Osteoblast (primary cell): ENCODE data around the gene JAZF1. TPM values are rescaled to one million over a fixed set of nuclear protein-coding genes. Genes with fewer than 3 reads are reported as not detected.

Experiments used
- DNase-seq: peaks from one replicate; pipeline ENCODE4 v3.0.0; 2011; ENCODE audit warnings: low spot score, mixed read lengths; ENCODE audit not compliant: insufficient read length; ENCODE audit errors: missing footprints
- H2AFZ ChIP-seq: 2 replicates; pipeline ENCODE4 v1.6.0; 2011; ENCODE audit warnings: mild to moderate bottlenecking, low read length
- H3K27ac ChIP-seq: 2 replicates; pipeline ENCODE4 v1.5.1; 2011; ENCODE audit warnings: mild to moderate bottlenecking, low read depth, low read length, moderate library complexity
- H3K27me3 ChIP-seq: 2 replicates; pipeline ENCODE4 v1.6.0; 2012; ENCODE audit warnings: mild to moderate bottlenecking, control low read depth, inconsistent platforms, low read length, moderate library complexity; ENCODE audit not compliant: insufficient read depth
- H3K36me3 ChIP-seq: 2 replicates; pipeline ENCODE4 v1.5.1; 2011; ENCODE audit warnings: mild to moderate bottlenecking, low read length, control low read depth, moderate library complexity; ENCODE audit not compliant: insufficient read depth
- H3K4me1 ChIP-seq: 2 replicates; pipeline ENCODE4 v1.5.1; 2011; ENCODE audit warnings: mild to moderate bottlenecking, low read length, control low read depth, moderate library complexity; ENCODE audit not compliant: insufficient read depth
- H3K4me2 ChIP-seq: 2 replicates; pipeline ENCODE4 v1.6.0; 2011; ENCODE audit warnings: mild to moderate bottlenecking, low read length; ENCODE audit not compliant: insufficient read depth
- H3K4me3 ChIP-seq: fragments of 200-600 bp; sonication (generic); 3 replicates; pipeline ENCODE4 v1.5.1; 2012; ENCODE audit warnings: mild to moderate bottlenecking, low read length, inconsistent platforms; ENCODE audit not compliant: insufficient read depth
- H3K79me2 ChIP-seq: 2 replicates; pipeline ENCODE4 v1.6.0; 2012; ENCODE audit warnings: mild to moderate bottlenecking, low read length, control low read depth, inconsistent platforms; ENCODE audit not compliant: insufficient read depth
- H3K9me3 ChIP-seq: 2 replicates; pipeline ENCODE4 v1.5.1; 2011; ENCODE audit warnings: low read depth, low read length, control low read depth
- H4K20me1 ChIP-seq: 2 replicates; pipeline ENCODE4 v1.6.0; 2012; ENCODE audit warnings: mild to moderate bottlenecking, low read length, control low read depth; ENCODE audit not compliant: insufficient read depth
- total RNA-seq: library from RNA; depleted of rRNA; stranded (reverse); fragments of >200 nt; gene quantifications from 2 replicates; pipeline ENCODE4 v1.2.3, GENCODE V29; 2012
- TF ChIP-seq, protein P1 (sequence below): IDR thresholded peaks from 2 replicates; pipeline ENCODE4 v1.5.1; 2011; ENCODE audit warnings: mild to moderate bottlenecking, low read depth, low read length, moderate library complexity; ENCODE audit errors: extremely low read depth

JAZF1 gene
- total RNA-seq, 1 donor: 15.9 TPM

DNA sequence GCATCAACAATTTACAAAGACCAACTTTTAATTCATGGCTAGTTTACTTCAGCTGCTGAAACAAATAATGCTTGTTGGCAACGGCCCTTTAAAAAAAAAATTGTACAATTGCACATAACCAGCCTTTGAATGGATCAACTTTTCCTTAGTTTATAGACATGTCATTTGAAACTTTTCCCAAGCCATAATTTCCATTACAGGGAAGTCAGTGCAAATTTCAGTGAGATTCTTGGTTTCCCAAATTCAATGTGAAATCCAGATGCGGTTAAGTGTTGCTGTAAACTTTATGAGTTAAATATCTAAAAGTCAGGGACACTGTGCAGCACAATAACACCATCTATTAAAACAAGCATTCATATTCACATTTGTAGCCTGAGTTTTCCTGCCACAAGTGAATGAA lies 182.2 kb downstream of the JAZF1 start:
- H3K79me2 ChIP-seq: peaks cover 12% of the 10 kb centered on the region
- TF ChIP-seq, protein P1, sequence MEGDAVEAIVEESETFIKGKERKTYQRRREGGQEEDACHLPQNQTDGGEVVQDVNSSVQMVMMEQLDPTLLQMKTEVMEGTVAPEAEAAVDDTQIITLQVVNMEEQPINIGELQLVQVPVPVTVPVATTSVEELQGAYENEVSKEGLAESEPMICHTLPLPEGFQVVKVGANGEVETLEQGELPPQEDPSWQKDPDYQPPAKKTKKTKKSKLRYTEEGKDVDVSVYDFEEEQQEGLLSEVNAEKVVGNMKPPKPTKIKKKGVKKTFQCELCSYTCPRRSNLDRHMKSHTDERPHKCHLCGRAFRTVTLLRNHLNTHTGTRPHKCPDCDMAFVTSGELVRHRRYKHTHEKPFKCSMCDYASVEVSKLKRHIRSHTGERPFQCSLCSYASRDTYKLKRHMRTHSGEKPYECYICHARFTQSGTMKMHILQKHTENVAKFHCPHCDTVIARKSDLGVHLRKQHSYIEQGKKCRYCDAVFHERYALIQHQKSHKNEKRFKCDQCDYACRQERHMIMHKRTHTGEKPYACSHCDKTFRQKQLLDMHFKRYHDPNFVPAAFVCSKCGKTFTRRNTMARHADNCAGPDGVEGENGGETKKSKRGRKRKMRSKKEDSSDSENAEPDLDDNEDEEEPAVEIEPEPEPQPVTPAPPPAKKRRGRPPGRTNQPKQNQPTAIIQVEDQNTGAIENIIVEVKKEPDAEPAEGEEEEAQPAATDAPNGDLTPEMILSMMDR: no peak
- H3K9me3 ChIP-seq: no peaks in the 10 kb centered on the region
- peaks cover 47% of the 10 kb centered on the region for H4K20me1 ChIP-seq
- H3K4me3 ChIP-seq: no peak overlapping the region
- H3K27me3 ChIP-seq: no peaks in the 10 kb centered on the region
- no peak overlapping the region for H3K4me2 ChIP-seq
- H3K27ac ChIP-seq: no peak overlapping the region
- DNase-seq: no peak
- H3K36me3 ChIP-seq: no peaks in the 10 kb centered on the region
- H2AFZ ChIP-seq: no peak overlapping the region
- H3K4me1 ChIP-seq: peaks cover 9% of the 10 kb centered on the region

DNA sequence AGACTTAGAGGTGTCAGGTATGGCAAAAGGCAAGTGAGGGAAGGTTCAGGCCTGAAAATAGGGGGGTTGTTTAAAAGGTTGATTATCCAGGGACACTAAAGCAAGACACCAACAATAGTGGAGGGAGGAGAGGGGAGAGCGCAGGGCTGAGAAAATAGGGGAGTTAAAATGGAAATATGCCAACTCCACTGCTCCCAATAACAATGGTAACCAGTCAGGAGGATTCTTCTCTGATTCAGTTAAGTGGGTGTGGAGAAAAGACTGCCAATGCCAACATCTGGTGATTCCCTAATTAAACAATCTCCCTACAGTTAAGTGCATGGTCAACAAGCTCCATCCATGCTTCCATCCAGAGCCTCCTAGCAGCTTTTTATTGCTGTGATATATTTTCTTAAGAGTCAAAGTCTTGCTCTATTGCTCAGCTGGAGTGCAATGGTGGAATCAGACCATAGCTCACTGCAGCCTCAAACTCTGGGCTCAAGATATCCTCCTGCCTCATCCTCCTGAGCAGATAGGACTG lies 183.3 kb downstream of the JAZF1 start:
- H3K27me3 ChIP-seq: no peaks in the 10 kb centered on the region
- no peaks in the 10 kb centered on the region for H3K9me3 ChIP-seq
- peaks cover 51% of the 10 kb centered on the region for H4K20me1 ChIP-seq
- peaks cover 15% of the 10 kb centered on the region for H3K79me2 ChIP-seq
- H3K4me2 ChIP-seq: no peak overlapping the region
- DNase-seq: no peak
- H2AFZ ChIP-seq: no peak overlapping the region
- peaks cover 9% of the 10 kb centered on the region for H3K4me1 ChIP-seq
- no peaks in the 10 kb centered on the region for H3K36me3 ChIP-seq
- no peak overlapping the region for H3K4me3 ChIP-seq
- TF ChIP-seq, protein P1: no peak
- no peak overlapping the region for H3K27ac ChIP-seq

DNA sequence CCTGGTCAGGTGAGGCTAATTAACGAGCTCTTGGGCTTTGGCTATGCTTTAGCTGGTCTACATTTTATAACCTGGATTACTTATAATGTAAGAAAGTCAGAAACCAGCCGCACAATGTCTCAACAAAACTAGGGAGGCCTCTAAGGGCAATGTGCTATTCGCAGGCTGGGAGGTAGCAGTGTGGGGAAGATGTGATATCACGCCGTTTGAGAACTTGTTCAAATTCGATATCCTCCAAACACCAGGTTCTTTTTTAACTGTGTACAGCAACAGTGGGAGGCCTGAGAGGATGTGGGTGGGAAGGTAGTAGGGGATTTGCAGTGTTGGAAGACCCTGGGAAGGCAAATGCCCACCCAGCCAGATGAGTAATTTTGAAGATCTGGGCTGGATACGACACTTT lies 184.5 kb downstream of the JAZF1 start:
- TF ChIP-seq, protein P1: no peak
- peaks cover 15% of the 10 kb centered on the region for H3K79me2 ChIP-seq
- DNase-seq: no peak
- no peak overlapping the region for H3K4me2 ChIP-seq
- no peaks in the 10 kb centered on the region for H3K36me3 ChIP-seq
- H3K27me3 ChIP-seq: no peaks in the 10 kb centered on the region
- no peak overlapping the region for H3K4me3 ChIP-seq
- no peaks in the 10 kb centered on the region for H3K9me3 ChIP-seq
- H3K27ac ChIP-seq: no peak overlapping the region
- H2AFZ ChIP-seq: no peak overlapping the region
- H4K20me1 ChIP-seq: peaks cover 48% of the 10 kb centered on the region
- H3K4me1 ChIP-seq: peaks cover 9% of the 10 kb centered on the region

DNA sequence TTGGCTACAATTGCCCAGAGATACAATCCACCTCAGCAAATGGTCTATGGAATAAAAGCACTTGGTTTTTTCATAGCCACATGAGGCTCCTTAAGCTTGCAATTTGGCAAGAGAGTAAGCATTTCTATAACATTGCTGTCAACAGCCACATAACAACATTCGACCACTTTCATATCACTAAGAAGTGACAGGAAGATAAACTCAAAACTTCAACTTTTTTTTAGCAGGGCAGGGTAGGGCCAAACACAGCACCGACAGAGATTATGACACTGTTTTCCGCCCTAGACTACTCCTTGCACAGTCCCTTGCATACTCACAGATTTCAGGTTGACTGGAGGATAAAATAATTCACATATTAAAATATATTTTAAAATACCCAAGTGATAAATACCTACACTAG lies 185.4 kb downstream of the JAZF1 start:
- DNase-seq: no peak
- Histone ChIP-seq H3K9me3 (no peaks in the 10 kb centered on the region), H3K36me3 (no peaks in the 10 kb centered on the region), H4K20me1 (peaks cover 47% of the 10 kb centered on the region), H3K4me1 (peaks cover 9% of the 10 kb centered on the region), H3K4me3 (no peak overlapping the region), H3K27ac (no peak overlapping the region), H2AFZ (no peak overlapping the region), H3K79me2 (peaks cover 15% of the 10 kb centered on the region), H3K27me3 (no peaks in the 10 kb centered on the region), H3K4me2 (no peak overlapping the region)
- TF ChIP-seq, protein P1: no peak
